SK-N-MC (cell line): ENCODE measurements around the gene SNX10.
"Not testable (repeated sequence)": the region's sequence is repeated elsewhere in the genome, so short reads cannot be mapped to it uniquely, and the experiment has no call there.

Experiments
- DNase-seq: peaks from one replicate; pipeline ENCODE4 v3.0.0-alpha.2; 2011; ENCODE audit warnings: low read depth, low spot score
- H3K27ac ChIP-seq: fragments of 200-600 bp; sonication (generic); 2 replicates; pipeline ENCODE4 v1.5.1; 2016; ENCODE audit warnings: mixed run types
- H3K36me3 ChIP-seq: fragments of 200-600 bp; sonication (generic); 2 replicates; pipeline ENCODE4 v1.6.1; 2017; ENCODE audit warnings: antibody characterized with exemption, low read length, mixed read lengths; ENCODE audit not compliant: insufficient read depth
- H3K4me3 ChIP-seq: fragments of 200-600 bp; sonication (generic); 2 replicates; pipeline ENCODE4 v1.5.1; 2016
- H3K9ac ChIP-seq: fragments of 200-600 bp; sonication (generic); 2 replicates; pipeline ENCODE4 v1.8.0; 2017; ENCODE audit warnings: mixed run types, mixed read lengths; ENCODE audit not compliant: insufficient read length
- H3K9me3 ChIP-seq: fragments of 200-600 bp; sonication (generic); 2 replicates; pipeline ENCODE4 v1.6.1; 2017; ENCODE audit warnings: low read depth, mild to moderate bottlenecking, antibody characterized with exemption, low read length, moderate library complexity, mixed read lengths
- EZH2 ChIP-seq: fragments of 200-600 bp; sonication (generic); IDR thresholded peaks from one replicate; pipeline ENCODE4 v1.6.1; 2017; ENCODE audit warnings: antibody characterized with exemption
- FOXP2 ChIP-seq: optimal IDR thresholded peaks from 2 replicates; pipeline ENCODE3; 2011; ENCODE audit warnings: mild to moderate bottlenecking, moderate library complexity; ENCODE audit not compliant: insufficient read depth; ENCODE audit errors: extremely low read length, control extremely low read depth
- POLR2AphosphoS5 ChIP-seq: IDR thresholded peaks from 2 replicates; pipeline ENCODE4 v1.6.1; 2012; ENCODE audit warnings: mild to moderate bottlenecking, low read depth, low read length, borderline replicate concordance

The SNX10 gene

GRCh38 chr7:26278770-26279169 is 12.9 kb upstream of the SNX10 start:
- Histone ChIP-seq H3K27ac (no peak overlapping the region), H3K9ac (no peak overlapping the region), H3K36me3 (no peaks in the 10 kb centered on the region), H3K4me3 (no peak overlapping the region), H3K9me3 (no peaks in the 10 kb centered on the region)
- TF ChIP-seq FOXP2, result no peak
- no peak for TF ChIP-seq EZH2
- no peak for TF ChIP-seq POLR2AphosphoS5
- no peak for DNase-seq

GRCh38 chr7:26279405-26279804 is 12.3 kb upstream of the SNX10 start:
- no peaks in the 10 kb centered on the region for H3K9me3 ChIP-seq
- no peak overlapping the region for H3K9ac ChIP-seq
- DNase-seq, result no peak
- no peak for TF ChIP-seq EZH2
- no peak for TF ChIP-seq POLR2AphosphoS5
- TF ChIP-seq FOXP2, result no peak
- no peaks in the 10 kb centered on the region for H3K36me3 ChIP-seq
- H3K4me3 ChIP-seq, result no peak overlapping the region
- no peak overlapping the region for H3K27ac ChIP-seq

- TF ChIP-seq POLR2AphosphoS5, result no peak
- H3K9ac ChIP-seq, result no peak overlapping the region
- no peak overlapping the region for H3K27ac ChIP-seq
- H3K9me3 ChIP-seq, result no peaks in the 10 kb centered on the region
- no peaks in the 10 kb centered on the region for H3K36me3 ChIP-seq
- no peak for DNase-seq
- H3K4me3 ChIP-seq, result no peak overlapping the region
These were observed 11.6 kb upstream of the SNX10 start for GRCh38 chr7:26280097-26280496.

GRCh38 chr7:26280723-26281122 is 10.9 kb upstream of the SNX10 start:
- no peak overlapping the region for H3K27ac ChIP-seq
- H3K9ac ChIP-seq, result no peak overlapping the region
- no peaks in the 10 kb centered on the region for H3K9me3 ChIP-seq
- TF ChIP-seq FOXP2 (no peak), EZH2 (no peak), POLR2AphosphoS5 (no peak)
- no peak overlapping the region for H3K4me3 ChIP-seq
- no peak for DNase-seq
- H3K36me3 ChIP-seq, result no peaks in the 10 kb centered on the region

- H3K9me3 ChIP-seq, result no peaks in the 10 kb centered on the region
- H3K36me3 ChIP-seq, result no peaks in the 10 kb centered on the region
- H3K27ac ChIP-seq, result no peak overlapping the region
- no peak overlapping the region for H3K4me3 ChIP-seq
- TF ChIP-seq EZH2, result no peak
- no peak for TF ChIP-seq FOXP2
- TF ChIP-seq POLR2AphosphoS5, result no peak
- DNase-seq, result no peak
- no peak overlapping the region for H3K9ac ChIP-seq
These were observed 7.2 kb upstream of the SNX10 start for GRCh38 chr7:26284477-26284876.

GRCh38 chr7:26284995-26285632 is 6.5 kb upstream of the SNX10 start:
- Histone ChIP-seq H3K27ac (no peak overlapping the region), H3K9ac (no peak overlapping the region), H3K36me3 (no peaks in the 10 kb centered on the region), H3K9me3 (no peaks in the 10 kb centered on the region), H3K4me3 (no peak overlapping the region)
- no peak for DNase-seq
- TF ChIP-seq POLR2AphosphoS5 (no peak), FOXP2 (no peak), EZH2 (no peak)

GRCh38 chr7:26286157-26286556 is 5.5 kb upstream of the SNX10 start:
- H3K27ac ChIP-seq, result no peak overlapping the region
- H3K36me3 ChIP-seq, result no peaks in the 10 kb centered on the region
- no peak for DNase-seq
- H3K4me3 ChIP-seq, result no peak overlapping the region
- no peak for TF ChIP-seq POLR2AphosphoS5
- no peak for TF ChIP-seq FOXP2
- no peak overlapping the region for H3K9ac ChIP-seq
- no peaks in the 10 kb centered on the region for H3K9me3 ChIP-seq

- not testable (repeated sequence) for H3K9me3 ChIP-seq, DNase-seq, H3K36me3 ChIP-seq, H3K27ac ChIP-seq, H3K9ac ChIP-seq, H3K4me3 ChIP-seq
These were observed 3.5 kb upstream of the SNX10 start for GRCh38 chr7:26288126-26288525.

- TF ChIP-seq POLR2AphosphoS5 (no peak), FOXP2 (no peak), EZH2 (no peak)
- no peak overlapping the region for H3K9ac ChIP-seq
- H3K36me3 ChIP-seq, result no peaks in the 10 kb centered on the region
- no peaks in the 10 kb centered on the region for H3K9me3 ChIP-seq
- DNase-seq, result no peak
- no peak overlapping the region for H3K27ac ChIP-seq
- H3K4me3 ChIP-seq, result peak overlapping the region; percentile 72
These were observed 411 bp upstream of the SNX10 start for GRCh38 chr7:26291251-26291650.
